DND-41 (cell line): Measurements from ENCODE around the gene GNB2.

Experiments used
- ATAC-seq: fragments of 200-7000 bp; cut with Tn5 transposase; 3 replicates; pipeline ENCODE4 v1.9.1; 2021; ENCODE audit warnings: low read depth; ENCODE audit not compliant: insufficient read depth
- DNase-seq: peaks from one replicate; pipeline ENCODE4 v3.0.0-alpha.2; 2020
- H2AFZ ChIP-seq: 2 replicates; pipeline ENCODE4 v1.6.0; 2012; ENCODE audit warnings: low read depth, low read length
- H3K27ac ChIP-seq: 2 replicates; pipeline ENCODE4 v1.5.1; 2012; ENCODE audit warnings: low read length, inconsistent platforms
- H3K27me3 ChIP-seq: fragments of 200-600 bp; sonication (generic); 2 replicates; pipeline ENCODE4 v1.6.0; 2012; ENCODE audit warnings: low read length, mild to moderate bottlenecking, inconsistent platforms; ENCODE audit not compliant: insufficient read depth, poor library complexity
- H3K36me3 ChIP-seq: 2 replicates; pipeline ENCODE4 v1.5.1; 2012; ENCODE audit warnings: low read length, inconsistent platforms; ENCODE audit not compliant: insufficient read depth
- H3K4me1 ChIP-seq: 2 replicates; pipeline ENCODE4 v1.5.1; 2012; ENCODE audit warnings: mild to moderate bottlenecking, low read length; ENCODE audit not compliant: insufficient read depth
- H3K4me2 ChIP-seq: 2 replicates; pipeline ENCODE4 v1.6.0; 2012; ENCODE audit warnings: mild to moderate bottlenecking, moderate library complexity, low read length, inconsistent platforms; ENCODE audit not compliant: insufficient read depth
- H3K4me3 ChIP-seq, 2 experiments: fragments of 200-600 bp in 1 of 2; shearing (Covaris generic) in 1 of 2; 2 replicates each; pipeline ENCODE4 v1.5.1; 2012 to 2016; ENCODE audit warnings: inconsistent platforms in 2 of 2, low read length in 2 of 2, mild to moderate bottlenecking in 2 of 2, low read depth in 1 of 2, moderate library complexity in 1 of 2
- H3K79me2 ChIP-seq: 2 replicates; pipeline ENCODE4 v1.6.0; 2012; ENCODE audit warnings: low read length, inconsistent platforms; ENCODE audit not compliant: insufficient read depth
- H3K9ac ChIP-seq: 2 replicates; pipeline ENCODE4 v1.6.0; 2012; ENCODE audit warnings: low read depth, mild to moderate bottlenecking, inconsistent platforms, low read length, moderate library complexity
- H3K9me3 ChIP-seq: 2 replicates; pipeline ENCODE4 v1.5.1; 2012; ENCODE audit warnings: low read length, moderate library complexity, mild to moderate bottlenecking, inconsistent platforms; ENCODE audit not compliant: insufficient read depth, severe bottlenecking
- H4K20me1 ChIP-seq: 2 replicates; pipeline ENCODE4 v1.6.0; 2012; ENCODE audit warnings: low read length; ENCODE audit not compliant: insufficient read depth
- EZH2 ChIP-seq: IDR thresholded peaks from 3 replicates; pipeline ENCODE4 v1.6.1; 2012; ENCODE audit warnings: borderline replicate concordance, low read depth, mild to moderate bottlenecking, moderate library complexity, low read length, inconsistent platforms; ENCODE audit not compliant: severe bottlenecking
- TF ChIP-seq, protein P1 (sequence below): IDR thresholded peaks from 2 replicates; pipeline ENCODE4 v1.5.1; 2012; ENCODE audit warnings: borderline replicate concordance, low read length, moderate library complexity, mild to moderate bottlenecking; ENCODE audit not compliant: poor library complexity, severe bottlenecking; ENCODE audit errors: extremely low read depth

The GNB2 gene

DNA sequence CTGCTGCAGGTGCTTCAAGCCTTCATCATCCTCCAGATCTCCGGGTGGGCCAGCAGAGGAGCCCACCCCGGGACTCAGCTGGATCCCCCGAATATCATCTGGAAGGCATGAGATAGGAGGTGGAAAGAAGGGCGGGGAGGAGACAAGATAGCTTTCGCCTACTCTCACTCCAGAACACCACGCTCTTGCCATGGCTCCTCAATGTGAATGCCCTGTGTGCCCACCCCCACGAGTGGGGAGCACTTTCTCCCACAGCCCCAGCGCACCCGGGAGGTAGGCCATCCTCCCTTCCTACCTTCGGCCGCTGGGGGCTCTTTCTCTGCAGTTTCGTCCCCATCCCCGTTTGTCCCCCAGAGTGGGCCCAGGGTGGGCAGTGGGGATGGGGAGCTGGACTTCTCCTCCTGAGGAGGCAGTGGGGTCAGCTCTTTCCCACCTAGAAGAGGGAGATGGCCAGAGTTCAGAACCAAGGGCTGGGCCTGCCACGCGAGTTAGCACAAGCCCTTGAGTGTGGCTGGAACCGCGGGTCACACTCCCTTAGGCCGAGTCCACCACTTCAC lies 11.6 kb downstream of the GNB2 start:
- Histone ChIP-seq H3K79me2 (peaks cover 26% of the 10 kb centered on the region), H4K20me1 (peaks cover 77% of the 10 kb centered on the region), H3K4me2 (no peak overlapping the region), H3K9ac (no peak overlapping the region), H3K27me3 (no peaks in the 10 kb centered on the region), H2AFZ (no peak overlapping the region), H3K4me1 (peaks cover 7% of the 10 kb centered on the region; the same call in 1 of the 2 replicates), H3K4me3 (no peak overlapping the region), H3K36me3 (peaks cover 97% of the 10 kb centered on the region), H3K9me3 (no peaks in the 10 kb centered on the region), H3K27ac (no peak overlapping the region)
- no peak for TF ChIP-seq EZH2
- TF ChIP-seq, protein P1, sequence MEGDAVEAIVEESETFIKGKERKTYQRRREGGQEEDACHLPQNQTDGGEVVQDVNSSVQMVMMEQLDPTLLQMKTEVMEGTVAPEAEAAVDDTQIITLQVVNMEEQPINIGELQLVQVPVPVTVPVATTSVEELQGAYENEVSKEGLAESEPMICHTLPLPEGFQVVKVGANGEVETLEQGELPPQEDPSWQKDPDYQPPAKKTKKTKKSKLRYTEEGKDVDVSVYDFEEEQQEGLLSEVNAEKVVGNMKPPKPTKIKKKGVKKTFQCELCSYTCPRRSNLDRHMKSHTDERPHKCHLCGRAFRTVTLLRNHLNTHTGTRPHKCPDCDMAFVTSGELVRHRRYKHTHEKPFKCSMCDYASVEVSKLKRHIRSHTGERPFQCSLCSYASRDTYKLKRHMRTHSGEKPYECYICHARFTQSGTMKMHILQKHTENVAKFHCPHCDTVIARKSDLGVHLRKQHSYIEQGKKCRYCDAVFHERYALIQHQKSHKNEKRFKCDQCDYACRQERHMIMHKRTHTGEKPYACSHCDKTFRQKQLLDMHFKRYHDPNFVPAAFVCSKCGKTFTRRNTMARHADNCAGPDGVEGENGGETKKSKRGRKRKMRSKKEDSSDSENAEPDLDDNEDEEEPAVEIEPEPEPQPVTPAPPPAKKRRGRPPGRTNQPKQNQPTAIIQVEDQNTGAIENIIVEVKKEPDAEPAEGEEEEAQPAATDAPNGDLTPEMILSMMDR = no peak
- DNase-seq (no peak), ATAC-seq (no peak)

DNA sequence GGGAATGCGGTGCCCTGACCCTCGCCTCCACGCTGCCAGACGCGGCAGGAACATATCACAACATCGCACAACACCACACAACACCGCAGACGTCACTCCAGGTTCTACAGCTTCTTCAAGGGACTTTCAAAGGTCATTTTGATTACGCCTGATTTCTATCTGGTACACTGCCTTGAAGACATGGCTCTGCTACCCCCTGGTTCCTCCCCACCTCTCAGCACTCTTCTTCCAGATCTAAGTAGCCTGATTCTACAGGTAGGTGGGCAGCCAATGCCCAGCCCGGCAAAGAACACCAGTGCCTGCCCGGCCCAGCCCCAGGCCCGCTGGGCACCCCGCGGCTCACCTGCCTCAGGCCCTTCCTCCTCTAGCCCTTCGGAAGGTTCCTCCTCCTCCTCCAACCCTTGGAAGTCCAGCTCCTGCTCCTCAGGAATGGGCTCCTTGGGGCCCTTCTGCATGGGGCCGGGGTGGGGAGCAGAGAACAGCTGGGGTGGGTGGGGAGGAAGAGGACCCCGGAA lies 12.1 kb downstream of the GNB2 start:
- no peak overlapping the region for H2AFZ ChIP-seq
- H3K9ac ChIP-seq = no peak overlapping the region
- H3K4me3 ChIP-seq = no peak overlapping the region
- H3K9me3 ChIP-seq = no peaks in the 10 kb centered on the region
- DNase-seq (no peak), ATAC-seq (no peak)
- peaks cover 95% of the 10 kb centered on the region for H3K36me3 ChIP-seq
- no peaks in the 10 kb centered on the region for H3K27me3 ChIP-seq
- no peak overlapping the region for H3K4me2 ChIP-seq
- TF ChIP-seq, protein P1 = no peak
- TF ChIP-seq EZH2 = no peak
- peaks cover 9% of the 10 kb centered on the region for H3K4me1 ChIP-seq
- peaks cover 80% of the 10 kb centered on the region for H4K20me1 ChIP-seq
- H3K27ac ChIP-seq = no peak overlapping the region
- peaks cover 31% of the 10 kb centered on the region for H3K79me2 ChIP-seq

DNA sequence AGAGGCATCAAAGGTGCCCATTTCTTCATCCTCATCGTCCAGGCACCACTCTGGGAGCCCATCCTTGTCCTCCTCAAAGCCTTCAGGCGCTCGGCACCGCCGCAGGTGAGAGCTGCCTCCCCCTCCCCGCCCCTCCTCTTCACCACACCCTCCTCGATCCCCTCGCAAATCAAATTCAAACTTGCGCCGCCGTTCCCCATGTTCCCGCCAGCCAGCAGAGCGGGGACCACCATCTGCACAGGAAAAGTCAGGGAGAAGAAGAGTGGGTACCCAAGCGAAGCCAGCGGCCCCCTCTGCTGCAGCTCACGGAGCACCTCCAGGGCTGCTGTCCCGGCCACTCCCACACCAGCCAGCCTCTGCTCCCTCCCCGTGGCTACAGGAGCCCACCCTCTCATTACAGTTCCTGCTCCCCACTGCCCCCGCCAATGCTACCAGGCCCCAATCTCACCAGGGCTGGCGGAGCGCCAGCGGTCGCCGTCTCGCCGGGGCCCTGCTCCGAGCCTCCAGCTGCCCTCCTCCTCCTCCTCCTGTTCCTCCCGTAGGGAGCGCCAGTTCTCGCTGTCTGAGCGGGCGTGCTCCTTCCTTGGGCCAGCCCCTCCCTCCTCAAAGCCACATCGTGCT lies 12.8 kb downstream of the GNB2 start:
- H3K27me3 ChIP-seq = no peaks in the 10 kb centered on the region
- peaks cover 37% of the 10 kb centered on the region for H3K79me2 ChIP-seq
- H3K4me2 ChIP-seq = no peak overlapping the region
- no peak overlapping the region for H3K4me3 ChIP-seq
- no peak overlapping the region for H3K27ac ChIP-seq
- peaks cover 15% of the 10 kb centered on the region for H3K4me1 ChIP-seq
- H3K9ac ChIP-seq = no peak overlapping the region
- TF ChIP-seq EZH2 = no peak
- TF ChIP-seq, protein P1 = no peak
- no peaks in the 10 kb centered on the region for H3K9me3 ChIP-seq
- ATAC-seq (no peak), DNase-seq (no peak)
- H2AFZ ChIP-seq = no peak overlapping the region
- peaks cover 97% of the 10 kb centered on the region for H3K36me3 ChIP-seq
- peaks cover 82% of the 10 kb centered on the region for H4K20me1 ChIP-seq
